M059J (cell line): ENCODE measurements around the gene IQCE. TPM values are rescaled to one million over a fixed set of nuclear protein-coding genes. Genes with fewer than 3 reads are reported as not detected.
"Not testable (repeated sequence)": the region's sequence is repeated elsewhere in the genome, so short reads cannot be mapped to it uniquely, and the experiment has no call there.

ENCODE experiments used
- DNase-seq: peaks from one replicate; pipeline ENCODE4 v3.0.0-alpha.2; 2012; ENCODE audit warnings: low read depth
- total RNA-seq: library from RNA; depleted of rRNA; stranded (reverse); fragments of >200 nt; shearing (Covaris generic); gene quantifications from 2 replicates; pipeline ENCODE4 v1.2.3, GENCODE V29; 2014

Gene IQCE
- total RNA-seq, 1 experiment from 2014 or later, result 11.2 TPM

GRCh38 chr7:2532199-2532772, 26.5 kb upstream of the IQCE start:
- not testable (repeated sequence) for DNase-seq

DNA sequence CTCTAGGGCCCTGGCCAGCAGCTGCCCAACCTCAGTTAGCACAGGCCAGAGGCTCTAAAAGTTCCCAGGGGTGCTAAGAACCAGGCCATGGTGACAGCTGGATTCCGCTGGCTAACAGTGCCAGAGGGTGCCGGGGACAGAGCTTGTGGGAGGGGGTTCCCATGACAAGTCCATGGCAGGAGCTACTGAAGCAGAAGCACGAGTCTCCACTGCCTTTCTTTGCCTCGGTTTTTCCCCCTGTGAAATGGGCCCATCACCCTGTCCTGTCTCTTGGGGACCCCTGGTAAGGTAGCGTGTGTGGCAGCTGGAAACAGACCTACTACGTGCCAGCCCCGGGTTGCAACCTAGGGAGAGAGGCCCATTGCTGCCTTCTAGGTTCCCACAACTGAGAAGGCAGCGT, 26.0 kb upstream of the IQCE start:
- DNase-seq, result not testable (repeated sequence)

- not testable (repeated sequence) for DNase-seq
Observed at GRCh38 chr7:2533566-2533965, 25.2 kb upstream of the IQCE start.

DNA sequence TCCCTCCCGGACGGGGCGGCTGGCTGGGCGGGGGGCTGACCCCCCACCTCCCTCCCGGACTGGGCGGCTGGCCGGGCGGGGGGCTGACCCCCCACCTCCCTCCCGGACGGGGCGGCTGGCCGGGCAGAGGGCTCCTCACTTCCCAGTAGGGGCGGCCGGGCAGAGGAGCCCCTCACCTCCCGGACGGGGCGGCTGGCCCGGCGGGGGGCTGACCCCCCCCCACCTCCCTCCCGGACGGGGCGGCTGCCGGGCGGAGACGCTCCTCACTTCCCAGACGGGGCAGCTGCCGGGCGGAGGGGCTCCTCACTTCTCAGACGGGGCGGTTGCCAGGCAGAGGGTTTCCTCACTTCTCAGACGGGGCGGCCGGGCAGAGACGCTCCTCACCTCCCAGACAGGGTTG, 24.6 kb upstream of the IQCE start:
- DNase-seq, result not testable (repeated sequence)

DNA sequence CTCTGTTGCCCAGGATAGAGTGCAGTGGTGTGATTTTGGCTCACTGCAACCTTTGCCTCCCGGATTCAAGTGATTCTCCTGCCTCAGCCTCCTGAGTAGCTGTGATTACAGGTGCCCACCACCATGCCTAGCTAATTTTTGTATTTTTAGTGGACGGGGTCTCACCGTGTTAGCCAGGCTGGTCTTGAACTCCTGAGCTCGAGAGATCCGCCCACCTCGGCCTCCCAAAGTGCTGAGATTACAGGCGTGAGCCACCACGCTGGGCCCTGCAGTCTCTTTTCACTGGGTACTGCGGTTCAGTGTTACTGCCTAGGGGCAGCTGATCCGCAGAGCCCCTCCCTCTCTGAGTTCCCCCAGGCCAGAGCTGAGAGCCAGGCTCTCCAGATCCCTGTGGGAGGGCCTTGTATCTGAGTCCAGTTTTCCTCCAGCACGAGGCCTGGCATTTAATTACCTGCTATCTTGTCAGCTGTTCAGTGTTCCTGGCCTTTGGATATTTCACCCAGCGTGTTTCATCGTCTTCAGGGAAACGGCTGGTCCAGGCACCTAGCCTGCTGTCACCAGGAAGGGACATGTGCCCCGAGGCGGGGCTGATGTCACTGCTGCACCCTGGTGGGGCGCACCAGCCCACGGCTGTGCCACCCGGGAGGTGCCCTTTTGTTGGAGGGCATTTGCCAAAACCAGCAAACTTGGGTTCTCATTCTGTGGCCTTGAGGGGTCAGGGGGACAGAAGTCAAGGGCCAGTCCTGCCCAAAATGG, 22.7 kb upstream of the IQCE start:
- not testable (repeated sequence) for DNase-seq

DNA sequence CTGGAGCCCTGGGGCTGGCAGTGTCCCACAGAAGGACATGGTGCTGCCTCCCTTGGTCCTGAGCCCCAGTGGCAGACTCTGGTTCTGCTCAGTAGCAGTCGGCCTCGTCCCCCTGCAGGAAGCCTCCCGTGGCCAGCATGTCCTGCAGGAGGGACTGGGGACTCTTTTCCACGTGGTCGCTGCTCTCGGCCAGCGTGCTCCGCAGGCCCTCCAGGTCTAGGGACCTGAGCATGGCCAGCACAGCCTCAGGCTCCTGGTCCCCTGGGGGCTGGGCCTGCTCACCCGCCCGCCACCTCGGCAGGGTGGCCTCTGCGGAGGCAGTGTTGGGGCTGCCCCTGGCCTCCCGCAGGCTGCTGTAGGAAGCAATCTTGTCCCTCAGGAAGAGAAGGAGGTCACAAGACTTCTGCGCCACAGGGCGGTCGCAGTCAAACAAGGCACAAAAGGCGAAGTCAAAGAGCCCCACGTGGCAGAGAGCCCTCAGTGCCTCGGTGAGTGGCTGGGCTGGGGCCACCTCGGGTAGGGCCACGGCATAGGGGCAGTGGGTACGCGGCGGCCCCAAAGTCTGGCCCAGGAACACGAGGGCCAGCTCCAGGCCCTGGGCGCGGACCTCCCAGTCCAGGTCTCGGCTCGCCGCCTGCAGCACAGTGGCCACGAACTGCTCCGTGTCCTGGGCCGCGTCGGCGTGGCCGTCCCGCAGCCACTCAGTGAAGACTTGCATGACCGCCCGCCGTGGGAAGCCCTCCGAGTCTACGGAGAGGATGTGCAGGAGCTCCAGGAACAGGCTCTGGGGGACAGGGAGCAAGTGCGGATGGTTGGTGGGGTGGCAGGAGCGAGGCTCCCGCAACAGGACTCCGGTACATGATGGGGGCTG, 20.6 kb upstream of the IQCE start:
- no peak for DNase-seq

DNA sequence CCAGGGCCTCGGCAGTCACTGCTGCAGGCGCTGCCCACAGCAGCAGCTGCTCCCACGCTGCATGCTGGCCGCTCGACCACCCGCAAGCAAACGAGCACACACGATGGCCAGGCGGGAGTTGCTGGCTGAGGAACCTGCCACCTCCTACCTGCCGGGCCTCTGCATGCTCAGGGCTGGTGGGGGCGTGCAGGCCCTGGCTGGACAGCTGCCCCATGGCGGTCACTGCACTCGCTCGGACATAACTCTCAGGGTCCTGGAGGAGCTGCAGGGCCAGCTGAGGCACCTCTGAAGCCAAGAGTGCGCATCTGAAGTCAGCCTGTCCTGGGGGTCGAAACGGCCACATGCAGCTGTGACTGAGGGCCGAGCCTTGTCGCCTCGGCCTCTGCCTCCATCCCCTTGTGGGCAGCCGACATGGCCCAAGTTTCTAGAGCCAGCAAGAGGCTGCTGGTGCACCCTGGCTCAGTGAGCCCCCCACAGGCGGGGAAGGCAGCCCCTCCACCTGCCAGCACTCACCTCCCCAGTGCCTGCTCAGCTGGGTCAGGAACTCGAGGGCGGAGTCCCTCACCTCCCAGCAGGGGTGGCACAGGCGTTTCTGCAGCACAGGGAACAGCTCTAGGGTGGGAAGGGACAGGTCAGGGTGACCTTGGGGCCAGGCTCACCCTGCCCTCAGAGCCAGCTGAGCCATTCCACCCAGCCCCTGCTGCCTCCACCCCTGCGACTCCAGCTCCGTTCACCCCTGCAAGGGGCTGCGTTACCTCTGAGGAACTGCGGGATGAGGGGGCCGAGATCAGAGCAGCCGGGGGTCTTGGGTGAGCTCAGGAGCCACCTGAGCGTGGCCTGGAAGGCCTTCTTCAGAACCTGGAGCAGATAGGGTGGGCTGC, 19.5 kb upstream of the IQCE start:
- DNase-seq, result no peak

DNA sequence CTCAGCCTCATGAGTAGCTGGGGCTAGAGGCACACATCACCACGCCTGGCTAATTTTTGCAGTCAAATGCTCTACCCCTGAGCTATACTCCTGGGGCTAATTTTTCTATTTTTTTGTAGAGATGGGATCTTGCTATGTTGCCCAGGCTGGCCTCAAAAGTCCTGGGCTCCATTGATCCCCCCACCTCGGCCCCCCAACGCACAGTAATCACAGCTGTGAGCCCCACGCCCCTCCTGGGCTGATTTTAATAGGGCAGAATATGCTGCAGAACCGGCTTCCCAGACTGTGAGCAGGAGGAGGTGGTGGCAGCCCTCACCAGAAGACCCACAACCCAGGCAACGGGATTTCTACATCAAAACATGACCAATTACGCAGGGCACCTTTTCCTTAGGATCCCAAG, 18.6 kb upstream of the IQCE start:
- DNase-seq, result no peak

DNA sequence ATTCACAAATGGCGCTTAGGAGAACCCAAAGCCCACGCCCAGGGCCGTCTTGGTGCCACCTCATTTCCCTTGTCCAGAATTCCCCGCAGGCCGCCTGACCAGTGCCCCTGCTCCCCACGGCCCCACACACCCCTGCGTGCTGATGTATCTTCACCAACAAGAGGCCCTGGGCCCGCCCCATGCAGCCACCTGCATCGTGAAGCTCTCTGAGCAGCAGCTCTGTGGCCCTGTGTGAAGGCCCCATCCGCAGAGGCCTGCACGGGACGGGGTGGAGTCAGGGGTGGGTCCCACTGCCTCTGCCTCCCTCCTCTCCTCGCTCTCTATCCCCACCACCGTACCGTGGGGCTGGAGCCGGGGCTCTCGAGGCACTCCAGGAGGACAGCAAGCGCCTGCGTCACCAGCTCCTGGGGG, 18.1 kb upstream of the IQCE start:
- no peak for DNase-seq

DNA sequence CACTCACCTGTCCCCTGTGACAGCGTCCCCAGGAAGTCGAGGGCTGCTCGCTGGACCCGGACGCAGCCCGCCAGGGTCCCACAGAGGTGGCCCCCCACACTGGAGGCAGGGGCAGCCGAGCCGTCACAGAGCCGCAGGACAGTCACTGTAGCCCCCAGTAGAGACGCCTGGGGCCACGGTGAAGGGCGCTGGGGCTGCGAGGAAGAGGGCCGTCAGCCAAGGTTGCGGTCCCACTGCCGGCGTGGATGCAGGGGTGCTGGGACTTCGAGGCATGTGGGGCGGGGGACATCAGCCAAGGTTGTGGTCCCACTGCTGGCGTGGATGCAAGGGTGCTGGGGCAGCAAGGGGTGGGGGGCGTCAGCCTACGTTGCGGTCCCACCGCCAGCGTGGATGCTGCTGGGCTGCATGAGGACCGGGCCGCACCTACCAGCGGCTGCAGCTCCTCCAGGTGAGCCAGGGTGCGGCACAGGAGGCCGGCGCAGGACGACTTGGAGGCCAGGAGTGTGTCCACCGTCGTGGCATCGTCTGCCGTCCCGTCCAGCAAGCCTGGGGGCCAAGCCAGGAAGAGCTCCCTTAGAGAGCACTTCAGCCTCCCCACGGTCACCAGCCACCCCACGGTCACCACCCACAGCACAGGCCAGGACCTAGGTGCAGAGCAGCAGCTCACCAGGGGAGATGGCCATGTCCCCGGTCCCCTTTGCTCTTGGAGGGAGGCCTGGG, 17.3 kb upstream of the IQCE start:
- no peak for DNase-seq

DNA sequence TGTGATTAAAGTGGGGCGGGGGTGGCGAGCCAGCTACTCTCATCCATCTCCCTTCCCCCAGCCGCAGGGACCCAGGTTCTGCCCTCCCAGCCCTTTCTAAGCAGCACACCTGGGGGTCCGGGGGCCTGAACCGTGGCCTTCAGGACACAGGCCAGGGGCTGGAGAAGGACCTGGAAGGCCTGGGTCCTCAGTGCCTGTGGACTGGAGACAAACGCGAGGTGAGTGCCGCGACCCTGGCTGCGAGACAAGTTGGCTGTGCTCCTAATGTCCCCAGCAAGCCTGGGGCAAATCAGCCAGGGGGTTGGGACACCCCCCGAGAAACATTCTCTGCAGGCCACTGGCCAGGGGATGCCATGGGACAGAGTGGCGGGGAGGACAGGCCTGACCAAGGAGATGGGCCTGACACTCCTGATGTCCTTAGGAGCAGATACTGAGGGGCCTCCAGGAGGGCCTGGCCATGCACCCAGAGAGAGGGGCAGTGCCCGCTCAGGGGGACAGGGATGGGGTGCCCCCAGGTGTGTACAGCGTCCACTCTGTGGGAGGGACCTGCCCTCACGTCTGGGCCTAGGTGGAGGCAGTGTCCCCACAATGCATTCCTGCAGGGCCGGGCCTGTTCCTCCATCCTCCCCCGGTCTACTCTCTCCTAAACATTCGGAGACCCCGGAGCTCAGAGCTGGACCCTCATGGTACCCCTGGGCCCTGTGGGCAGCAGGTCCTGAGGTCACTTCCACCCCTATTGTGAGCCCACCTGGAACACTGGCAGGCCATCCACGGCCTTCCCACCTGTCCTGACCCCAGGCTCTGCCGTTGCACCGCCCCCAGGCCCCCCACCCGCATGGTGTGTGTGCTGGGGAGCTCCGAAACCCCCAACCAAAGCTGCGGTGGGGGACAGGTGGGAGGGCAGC, 16.5 kb upstream of the IQCE start:
- no peak for DNase-seq

DNA sequence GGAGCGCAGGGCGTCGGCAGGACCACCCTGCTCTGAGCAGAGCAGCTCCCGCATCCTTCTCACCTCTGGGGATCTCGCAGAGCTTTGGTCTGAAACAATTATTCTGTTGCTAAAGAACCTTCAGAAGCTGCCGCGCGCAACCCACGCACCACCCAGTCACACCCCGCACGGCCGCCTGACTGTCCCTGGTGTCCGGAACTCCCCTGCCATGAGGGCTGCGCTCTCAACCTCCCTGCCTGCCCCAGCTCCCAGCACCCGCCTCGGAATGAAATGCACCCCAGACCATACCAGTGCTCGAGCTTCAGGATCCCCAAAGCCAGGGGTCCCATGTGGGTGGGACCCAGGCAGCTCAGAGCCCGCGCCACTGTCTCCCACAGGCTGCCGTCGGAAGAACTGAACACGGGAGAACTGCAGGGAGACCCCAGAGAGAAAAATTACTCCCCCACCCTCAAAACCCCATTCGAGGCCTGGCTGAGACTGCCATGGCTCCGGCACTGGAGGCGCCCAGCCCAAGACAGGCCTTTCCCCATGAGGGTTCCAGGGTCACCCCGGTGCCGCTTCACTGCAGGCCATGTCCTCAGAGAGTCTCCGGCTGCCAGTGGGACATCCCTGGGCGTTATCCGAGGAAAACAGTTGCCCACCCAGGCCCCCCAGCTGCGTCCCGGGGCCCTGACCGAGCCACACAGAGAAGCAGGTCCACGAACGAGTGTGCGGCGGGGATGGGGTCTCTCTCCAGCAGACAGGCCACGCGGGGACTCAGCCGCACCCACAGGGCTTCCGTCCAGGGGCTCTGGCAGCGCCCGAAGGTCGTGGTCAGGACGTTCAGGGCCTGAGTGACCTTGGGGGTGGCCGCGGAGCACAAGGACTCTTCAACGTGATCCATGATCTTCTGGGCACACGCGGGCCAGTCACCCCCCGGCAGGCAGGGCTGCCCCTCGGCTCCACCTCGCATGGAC, 15.6 kb upstream of the IQCE start:
- DNase-seq, result no peak

DNA sequence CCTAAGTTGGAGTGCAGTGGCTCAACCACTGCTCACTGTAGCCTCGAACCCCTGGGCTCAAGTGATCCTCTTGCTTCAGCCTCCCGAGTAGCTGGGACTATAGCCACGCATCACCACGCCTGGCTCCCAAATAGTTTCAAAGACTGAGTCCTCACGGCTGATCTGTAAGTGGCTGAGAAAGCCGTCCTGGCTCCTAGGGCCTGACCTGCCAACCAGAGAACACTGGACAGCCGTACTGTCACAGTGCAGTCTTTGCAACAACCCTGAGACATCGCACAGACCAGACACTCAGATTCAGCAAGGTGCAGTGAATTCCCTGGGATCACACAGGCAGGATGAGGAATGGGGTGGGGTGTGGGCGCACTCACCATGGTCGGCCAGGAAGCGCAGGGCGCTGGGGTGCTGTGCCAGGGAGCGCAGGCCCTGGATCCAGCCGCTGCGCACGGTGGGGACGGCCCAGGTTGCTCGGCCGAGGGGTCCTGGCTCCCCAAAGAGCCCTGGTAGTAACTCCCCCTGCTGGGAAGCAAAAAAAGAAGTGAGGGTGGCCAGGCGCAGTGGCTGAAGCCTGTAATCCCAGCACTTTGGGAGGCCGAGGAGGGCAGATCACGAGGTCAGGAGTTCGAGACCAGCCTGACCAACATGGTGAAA, 14.1 kb upstream of the IQCE start:
- no peak for DNase-seq

GRCh38 chr7:2545746-2546425, 12.9 kb upstream of the IQCE start:
- DNase-seq, result no peak

DNA sequence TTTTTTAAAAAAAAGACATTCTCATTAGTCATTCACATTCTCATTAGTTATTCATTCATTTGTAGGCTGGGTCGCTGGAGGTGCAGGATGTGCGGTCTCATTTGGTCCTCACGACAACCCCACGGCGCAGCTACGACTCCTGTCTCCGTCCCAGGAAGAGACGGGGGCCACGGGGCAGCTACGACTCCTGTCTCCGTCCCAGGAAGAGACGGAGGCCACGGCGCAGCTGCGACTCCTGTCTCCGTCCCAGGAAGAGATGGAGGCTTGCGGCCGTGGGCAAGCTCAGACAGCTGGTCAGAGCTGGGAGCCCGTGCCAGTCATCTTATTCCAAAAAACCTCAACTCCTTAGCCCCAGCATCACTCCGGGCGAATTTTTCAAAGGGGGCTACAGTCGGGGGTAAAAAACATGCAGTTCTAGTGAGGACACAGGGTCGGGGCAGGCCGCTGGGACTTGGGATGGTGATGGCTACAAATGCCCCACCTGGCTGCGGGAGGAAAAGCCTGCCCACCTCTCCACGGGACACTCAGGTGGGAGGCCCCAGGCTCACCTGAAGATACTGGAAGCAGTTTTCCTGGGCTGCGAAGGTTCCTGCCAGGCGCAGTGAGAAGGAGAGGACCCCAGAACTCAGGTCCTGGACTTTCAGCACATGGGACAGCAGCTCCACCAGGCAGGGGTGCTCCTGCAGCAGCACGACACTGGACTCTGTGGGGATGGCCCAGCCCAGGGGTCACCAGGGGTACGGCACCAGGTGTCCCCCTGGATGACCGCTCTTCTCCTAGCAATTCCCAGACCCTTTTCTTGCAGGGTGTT, 11.8 kb upstream of the IQCE start:
- no peak for DNase-seq

GRCh38 chr7:2551418-2551817, 7.4 kb upstream of the IQCE start:
- DNase-seq, result no peak

GRCh38 chr7:2553108-2553507, 5.7 kb upstream of the IQCE start:
- DNase-seq, result no peak
